ENCODE measurements around the gene ABCA8.

DNA sequence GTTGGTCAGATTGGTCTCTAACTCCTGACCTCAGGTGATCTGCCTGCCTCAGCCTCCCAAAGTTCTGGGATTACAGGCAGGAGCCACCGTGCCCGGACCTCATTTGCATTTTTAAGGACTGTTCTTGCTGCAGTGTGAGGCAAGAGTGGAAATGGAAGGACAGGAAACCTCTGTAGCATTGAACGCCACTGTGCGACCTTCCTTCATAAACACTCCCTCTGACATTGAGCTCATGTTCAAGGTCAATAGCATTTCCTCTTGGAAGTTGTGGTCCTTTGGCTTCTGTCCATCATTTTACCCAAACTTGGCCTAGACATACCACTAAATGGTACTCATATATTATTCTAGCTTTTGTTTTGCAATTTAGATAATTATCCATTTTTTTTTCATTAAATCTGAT, 32.8 kb upstream of the ABCA8 start:
- TF ChIP-seq EZH2phosphoT487 (IDR thresholded peaks at IDR 0.05; ENCODE audit: borderline replicate concordance, low read length), result no peak
- TF ChIP-seq, protein P1, sequence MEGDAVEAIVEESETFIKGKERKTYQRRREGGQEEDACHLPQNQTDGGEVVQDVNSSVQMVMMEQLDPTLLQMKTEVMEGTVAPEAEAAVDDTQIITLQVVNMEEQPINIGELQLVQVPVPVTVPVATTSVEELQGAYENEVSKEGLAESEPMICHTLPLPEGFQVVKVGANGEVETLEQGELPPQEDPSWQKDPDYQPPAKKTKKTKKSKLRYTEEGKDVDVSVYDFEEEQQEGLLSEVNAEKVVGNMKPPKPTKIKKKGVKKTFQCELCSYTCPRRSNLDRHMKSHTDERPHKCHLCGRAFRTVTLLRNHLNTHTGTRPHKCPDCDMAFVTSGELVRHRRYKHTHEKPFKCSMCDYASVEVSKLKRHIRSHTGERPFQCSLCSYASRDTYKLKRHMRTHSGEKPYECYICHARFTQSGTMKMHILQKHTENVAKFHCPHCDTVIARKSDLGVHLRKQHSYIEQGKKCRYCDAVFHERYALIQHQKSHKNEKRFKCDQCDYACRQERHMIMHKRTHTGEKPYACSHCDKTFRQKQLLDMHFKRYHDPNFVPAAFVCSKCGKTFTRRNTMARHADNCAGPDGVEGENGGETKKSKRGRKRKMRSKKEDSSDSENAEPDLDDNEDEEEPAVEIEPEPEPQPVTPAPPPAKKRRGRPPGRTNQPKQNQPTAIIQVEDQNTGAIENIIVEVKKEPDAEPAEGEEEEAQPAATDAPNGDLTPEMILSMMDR (IDR thresholded peaks at IDR 0.05; ENCODE audit: low read depth, low read length, poor library complexity, severe bottlenecking), result no peak
